H1 (cell line): ENCODE results near the gene SAG. TPM values are rescaled to one million over a fixed set of nuclear protein-coding genes. Genes with fewer than 3 reads are reported as not detected.

Experiments
- CTCF ChIA-PET: fragments of 300-600 bp; sonication (Branson Sonifier 250); formaldehyde crosslinking; loops from one replicate; lab custom pipeline; 2021; ENCODE audit not compliant: partially characterized antibody; lab: Charles Lee
- POLR2A ChIA-PET: fragments of 300-600 bp; sonication (Branson Sonifier 250); formaldehyde crosslinking; loops from one replicate; lab custom pipeline; 2021; ENCODE audit warnings: inconsistent platforms; ENCODE audit not compliant: partially characterized antibody; lab: Charles Lee
- DNase-seq, 2 experiments: peaks; one replicate each; pipeline versions ENCODE4 v3.0.0 to v3.0.0-alpha.2; 2010 to 2022; ENCODE audit warnings: low spot score in 2 of 2, low read depth in 1 of 2, mixed read lengths in 1 of 2
- FAIRE-seq: peaks from 2 replicates; lab custom pipeline; 2011; peaks lifted over from hg19 to GRCh38; lab: Jason Lieb, UNC
- H2AFZ ChIP-seq: 2 replicates; pipeline ENCODE4 v1.8.1; 2012; ENCODE audit warnings: low read length, inconsistent platforms
- H2AK5ac ChIP-seq: 2 replicates; pipeline ENCODE4 v1.6.1; 2013; ENCODE audit warnings: low read depth, low read length
- H2BK120ac ChIP-seq: replicated peaks from 2 replicates; pipeline ENCODE3; 2013; ENCODE audit warnings: low read depth, low read length, inconsistent platforms
- H2BK12ac ChIP-seq: 2 replicates; pipeline ENCODE4 v1.6.1; 2013; ENCODE audit warnings: low read depth, low read length
- H2BK15ac ChIP-seq: 2 replicates; pipeline ENCODE4 v1.6.1; 2013; ENCODE audit warnings: low read length
- H2BK20ac ChIP-seq: 2 replicates; pipeline ENCODE4 v1.6.1; 2013; ENCODE audit warnings: low read length
- H2BK5ac ChIP-seq: 2 replicates; pipeline ENCODE4 v1.6.1; 2013; ENCODE audit warnings: low read depth, low read length
- H3K14ac ChIP-seq: 2 replicates; pipeline ENCODE4 v1.6.1; 2013; ENCODE audit warnings: inconsistent platforms; ENCODE audit not compliant: insufficient read length
- H3K18ac ChIP-seq: 2 replicates; pipeline ENCODE4 v1.6.1; 2013; ENCODE audit warnings: low read length; ENCODE audit errors: extremely low read depth
- H3K23ac ChIP-seq: 2 replicates; pipeline ENCODE4 v1.6.1; 2013; ENCODE audit warnings: inconsistent platforms; ENCODE audit not compliant: insufficient read length
- H3K23me2 ChIP-seq: 2 replicates; pipeline ENCODE4 v1.6.1; 2013; ENCODE audit warnings: low read depth, low read length
- H3K27ac ChIP-seq: 2 replicates; pipeline ENCODE4 v1.6.1; 2011; ENCODE audit warnings: low read depth, low read length, inconsistent platforms
- H3K27me3 ChIP-seq, 4 experiments: replicated peaks in 1 of 4; 1 replicate in 1 of 4; 2 replicates in 3 of 4; pipeline versions ENCODE4 v1.6.1 to v1.8.1; 2011 to 2013; ENCODE audit warnings: low read length in 3 of 4, mild to moderate bottlenecking in 3 of 4, inconsistent platforms in 2 of 4, mixed read lengths in 2 of 4, moderate library complexity in 1 of 4; ENCODE audit not compliant: control insufficient read depth in 3 of 4, insufficient read depth in 3 of 4; ENCODE audit errors: extremely low read depth in 1 of 4
- H3K36me3 ChIP-seq, 4 experiments: 2 replicates each; pipeline versions ENCODE4 v1.6.1 to v1.8.1; 2011 to 2013; ENCODE audit warnings: mild to moderate bottlenecking in 4 of 4, low read length in 3 of 4, moderate library complexity in 2 of 4, control low read depth in 1 of 4, inconsistent platforms in 1 of 4; ENCODE audit not compliant: insufficient read depth in 4 of 4, control insufficient read depth in 2 of 4
- H3K4ac ChIP-seq: replicated peaks from 2 replicates; pipeline ENCODE3; 2013; ENCODE audit warnings: low read length, low read depth, mixed read lengths, inconsistent platforms; ENCODE audit not compliant: insufficient read length
- H3K4me1 ChIP-seq, 4 experiments: replicated peaks in 1 of 4; 1 replicate in 1 of 4; 2 replicates in 3 of 4; pipeline versions ENCODE4 v1.6.1 to v1.8.1; 2011 to 2013; ENCODE audit warnings: low read length in 3 of 4, inconsistent platforms in 2 of 4, mixed read lengths in 1 of 4; ENCODE audit not compliant: insufficient read depth in 4 of 4, control insufficient read depth in 3 of 4
- H3K4me2 ChIP-seq, 2 experiments: 2 replicates each; pipeline versions ENCODE4 v1.6.1 to v1.8.1; 2011 to 2013; ENCODE audit warnings: low read depth in 2 of 2, low read length in 2 of 2, control low read depth in 1 of 2, inconsistent platforms in 1 of 2, mild to moderate bottlenecking in 1 of 2; ENCODE audit not compliant: insufficient read depth in 1 of 2
- H3K4me3 ChIP-seq, 4 experiments: fragments of 200-600, 300-600 bp in 1 of 4; sonication (generic), shearing (Covaris generic), sonication (Bioruptor Twin) in 1 of 4; 2 replicates each; pipeline versions ENCODE4 v1.5.1 to v1.8.1; 2011 to 2016; ENCODE audit warnings: low read length in 4 of 4, low read depth in 3 of 4, control low read depth in 2 of 4, inconsistent platforms in 2 of 4, mild to moderate bottlenecking in 2 of 4, mixed read lengths in 1 of 4, moderate library complexity in 1 of 4; ENCODE audit not compliant: insufficient read depth in 2 of 4; ENCODE audit errors: extremely low read depth in 1 of 4
- H3K56ac ChIP-seq: replicated peaks from 2 replicates; pipeline ENCODE3; 2013; ENCODE audit warnings: low read depth, mild to moderate bottlenecking, mixed read lengths, low read length, inconsistent platforms; ENCODE audit not compliant: insufficient read length
- H3K79me1 ChIP-seq: 2 replicates; pipeline ENCODE4 v1.6.1; 2013; ENCODE audit warnings: low read depth, low read length, control low read depth
- H3K79me2 ChIP-seq, 2 experiments: 2 replicates each; pipeline versions ENCODE4 v1.6.1 to v1.8.1; 2012 to 2013; ENCODE audit warnings: low read length in 2 of 2, mild to moderate bottlenecking in 2 of 2, inconsistent platforms in 1 of 2; ENCODE audit not compliant: insufficient read depth in 2 of 2, control insufficient read depth in 1 of 2
- H3K9ac ChIP-seq, 4 experiments: replicated peaks in 1 of 4; 1 replicate in 1 of 4; 2 replicates in 3 of 4; pipeline versions ENCODE4 v1.6.1 to v1.8.1; 2011 to 2013; ENCODE audit warnings: low read depth in 3 of 4, low read length in 3 of 4, control low read depth in 2 of 4, mild to moderate bottlenecking in 2 of 4, moderate library complexity in 2 of 4, inconsistent platforms in 1 of 4; ENCODE audit errors: extremely low read depth in 1 of 4
- H3K9me3 ChIP-seq, 2 experiments: 2 replicates each; pipeline versions ENCODE4 v1.6.1 to v1.8.1; 2012 to 2013; ENCODE audit warnings: mild to moderate bottlenecking in 2 of 2, moderate library complexity in 2 of 2, control low read depth in 1 of 2, inconsistent platforms in 1 of 2, low read depth in 1 of 2, low read length in 1 of 2, mixed read lengths in 1 of 2; ENCODE audit not compliant: insufficient read depth in 2 of 2
- H4K20me1 ChIP-seq, 2 experiments: replicated peaks in 1 of 2; 2 replicates each; pipeline versions ENCODE3 to v1.8.1; 2011 to 2013; ENCODE audit warnings: inconsistent platforms in 2 of 2, low read length in 2 of 2, mild to moderate bottlenecking in 1 of 2; ENCODE audit not compliant: insufficient read depth in 2 of 2, control insufficient read depth in 1 of 2
- H4K5ac ChIP-seq: 2 replicates; pipeline ENCODE4 v1.6.1; 2013; ENCODE audit warnings: low read length, low read depth, mixed read lengths, inconsistent platforms; ENCODE audit not compliant: insufficient read length
- H4K8ac ChIP-seq: 2 replicates; pipeline ENCODE4 v1.8.0; 2013; ENCODE audit warnings: mild to moderate bottlenecking, moderate library complexity, low read length, inconsistent platforms; ENCODE audit not compliant: insufficient read depth; ENCODE audit errors: extremely low read depth
- H4K91ac ChIP-seq: replicated peaks from 2 replicates; pipeline ENCODE3; 2013; ENCODE audit warnings: low read length, mixed read lengths, inconsistent platforms; ENCODE audit not compliant: insufficient read length
- ATF2 ChIP-seq: IDR thresholded peaks from 2 replicates; pipeline ENCODE4 v1.6.1; 2012; ENCODE audit warnings: low read length, inconsistent platforms
- BACH1 ChIP-seq: IDR thresholded peaks from 2 replicates; pipeline ENCODE4 v1.6.1; 2012; ENCODE audit warnings: low read length, improper control_type of control experiment
- BRCA1 ChIP-seq: IDR thresholded peaks from 2 replicates; pipeline ENCODE4 v1.6.1; 2012; ENCODE audit warnings: low read depth, low read length, improper control_type of control experiment
- CBX5 ChIP-seq: fragments of 300-800, 300-1000 bp; sonication (generic); IDR thresholded peaks from 2 replicates; pipeline ENCODE4 v1.7.1; 2016; ENCODE audit warnings: antibody characterized with exemption, low read length, low read depth
- CBX8 ChIP-seq: fragments of 300-800, 300-1000 bp; sonication (generic); IDR thresholded peaks from 2 replicates; pipeline ENCODE4 v1.7.1; 2016; ENCODE audit warnings: low read depth, low read length, borderline replicate concordance
- CHD2 ChIP-seq: IDR thresholded peaks from 2 replicates; pipeline ENCODE4 v1.6.1; 2012; ENCODE audit warnings: low read length, improper control_type of control experiment
- E2F6 ChIP-seq: IDR thresholded peaks from 2 replicates; pipeline ENCODE4 v1.6.1; 2012; ENCODE audit warnings: inconsistent platforms
- EGR1 ChIP-seq: IDR thresholded peaks from 2 replicates; pipeline ENCODE4 v1.6.1; 2011; ENCODE audit warnings: low read depth, low read length, borderline replicate concordance
- EZH2 ChIP-seq: fragments of 200-600 bp; sonication (generic); IDR thresholded peaks from 2 replicates; pipeline ENCODE4 v1.7.1; 2012; ENCODE audit warnings: low read depth, mild to moderate bottlenecking, moderate library complexity, low read length, inconsistent platforms; ENCODE audit not compliant: severe bottlenecking
- POLR2AphosphoS5 ChIP-seq: IDR thresholded peaks from 2 replicates; pipeline ENCODE4 v1.6.1; 2011; ENCODE audit warnings: low read depth, low read length
- RFX5 ChIP-seq: IDR thresholded peaks from 2 replicates; pipeline ENCODE4 v1.6.1; 2011; ENCODE audit warnings: low read depth, low read length, improper control_type of control experiment, borderline replicate concordance
- TCF12 ChIP-seq: IDR thresholded peaks from 2 replicates; pipeline ENCODE4 v1.6.1; 2011; ENCODE audit warnings: low read depth, mild to moderate bottlenecking, low read length
- ZNF274 ChIP-seq: IDR thresholded peaks from 2 replicates; pipeline ENCODE4 v1.7.0; 2012; ENCODE audit warnings: low read length, borderline replicate concordance; ENCODE audit errors: extremely low read depth
- WGBS, 2 experiments: shearing (Covaris generic) in 1 of 2; methylation state at CpG; one replicate each; pipeline versions ENCODE4 v1.1.6 to v1.1.7; 2013 to 2015; ENCODE audit warnings: low lambda C conversion rate in 2 of 2, mixed read lengths in 2 of 2, inconsistent platforms in 1 of 2, low coverage in 1 of 2, missing lambda C conversion rate in 1 of 2; ENCODE audit not compliant: insufficient replicate concordance in 2 of 2, insufficient coverage in 1 of 2, insufficient read length in 1 of 2; ENCODE audit errors: extremely low coverage in 1 of 2, missing lambda C conversion rate in 1 of 2; 5-methylcytosine and 5-hydroxymethylcytosine counted together
- polyA plus RNA-seq, 7 experiments: library from polyadenylated mRNA; depleted of rRNA in 3 of 7; stranded (reverse) in 5 of 7; unstranded in 2 of 7; fragments of >200 nt in 5 of 7; fragments of 200-250 nt in 2 of 7; gene quantifications; 1 replicate in 5 of 7; 2 replicates in 1 of 7; 4 replicates in 1 of 7; pipeline versions ENCODE4 v1.2.1 to v1.2.3, GENCODE V29; 2011 to 2013; ENCODE audit warnings: missing spikeins in 2 of 7, mixed read lengths in 2 of 7
- total RNA-seq: library from RNA; stranded (reverse); fragmentation: NEBNext Ultra II Directional; extraction: Animal tissue kit (Norgen Biotek cat#: 25700); gene quantifications from 2 replicates; pipeline ENCODE4 v1.2.1, GENCODE V29; 2021

The SAG gene
- total and polyA plus RNA-seq, 2 of the 8 experiments (the other 6 are each of a cell fraction or from before 2014, with no cell fraction given): not detected

- H2BK12ac ChIP-seq: no peak overlapping the region
- no peaks in the 10 kb centered on the region for H3K79me1 ChIP-seq
- H3K4me3 ChIP-seq: no peak overlapping the region
- 82% methylated on average over 6 of the region's 6 CpGs; no CpG with 5 or more reads in 1 of the 2 experiments for WGBS, 2 experiments
- no peak overlapping the region for H3K56ac ChIP-seq
- no peaks in the 10 kb centered on the region for H3K36me3 ChIP-seq
- no peak overlapping the region for H3K4ac ChIP-seq
- H3K14ac ChIP-seq: no peak overlapping the region
- H4K8ac ChIP-seq: no peak overlapping the region
- no peak overlapping the region for H3K9ac ChIP-seq
- H2BK15ac ChIP-seq: no peak overlapping the region
- H4K20me1 ChIP-seq: no peaks in the 10 kb centered on the region
- H3K23me2 ChIP-seq: no peaks in the 10 kb centered on the region
- ChIA-PET CTCF (interaction anchor here (0.6 to 1.8 kb wide), 8 partner anchors 8 to 420 kb away, joined by 3 to 6 read pairs (median 3); no protein-coding TSS in a partner anchor), POLR2A (interaction anchor here (1.5 kb wide), 1 partner anchor 8 kb away, joined by 3 read pairs; no protein-coding TSS in a partner anchor)
- H3K79me2 ChIP-seq: no peaks in the 10 kb centered on the region
- H2AFZ ChIP-seq: no peak overlapping the region
- DNase-seq: no peak
- no peak overlapping the region for H2BK20ac ChIP-seq
- no peak overlapping the region for H2BK120ac ChIP-seq
- FAIRE-seq: no peak
- H3K9me3 ChIP-seq: no peaks in the 10 kb centered on the region
- no peak overlapping the region for H2BK5ac ChIP-seq
- H3K27ac ChIP-seq: no peak overlapping the region
- H3K4me2 ChIP-seq: no peak overlapping the region
- H3K4me1 ChIP-seq: no peaks in the 10 kb centered on the region
- H4K5ac ChIP-seq: no peak overlapping the region
- no peak overlapping the region for H4K91ac ChIP-seq
- H2AK5ac ChIP-seq: no peak overlapping the region
- H3K18ac ChIP-seq: no peak overlapping the region
- no peaks in the 10 kb centered on the region for H3K27me3 ChIP-seq
- no peak overlapping the region for H3K23ac ChIP-seq
- no peak for TF ChIP-seq BACH1
- no peak for TF ChIP-seq POLR2AphosphoS5
- TF ChIP-seq TCF12: no peak
- TF ChIP-seq CHD2: no peak
- no peak for TF ChIP-seq RFX5
- TF ChIP-seq CBX5: no peak
- TF ChIP-seq BRCA1: no peak
- TF ChIP-seq ZNF274: no peak
- no peak for TF ChIP-seq ATF2
- TF ChIP-seq EZH2: no peak
- no peak for TF ChIP-seq CBX8
- no peak for TF ChIP-seq E2F6
- no peak for TF ChIP-seq EGR1
Observed at GRCh38 chr2:233301811-233302210, 5.8 kb upstream of the SAG start.
